Cerebellar nuclear complex (tissue), 1 donor: ENCODE data around the gene TMEM192.
"Not testable (repeated sequence)": the region's sequence is repeated elsewhere in the genome, so short reads cannot be mapped to it uniquely, and the experiment has no call there.

Experiments used
- DNase-seq, 2 experiments: peaks; one replicate each; lab custom pipeline; 2025; lab: John Stamatoyannopoulos, UW

The TMEM192 gene

GRCh38 chr4:165092187-165092586 is 20.5 kb downstream of the TMEM192 start:
- not testable (repeated sequence) for DNase-seq

- DNase-seq: no peak
Measured at GRCh38 chr4:165088366-165088765, 24.3 kb downstream of the TMEM192 start.

DNA sequence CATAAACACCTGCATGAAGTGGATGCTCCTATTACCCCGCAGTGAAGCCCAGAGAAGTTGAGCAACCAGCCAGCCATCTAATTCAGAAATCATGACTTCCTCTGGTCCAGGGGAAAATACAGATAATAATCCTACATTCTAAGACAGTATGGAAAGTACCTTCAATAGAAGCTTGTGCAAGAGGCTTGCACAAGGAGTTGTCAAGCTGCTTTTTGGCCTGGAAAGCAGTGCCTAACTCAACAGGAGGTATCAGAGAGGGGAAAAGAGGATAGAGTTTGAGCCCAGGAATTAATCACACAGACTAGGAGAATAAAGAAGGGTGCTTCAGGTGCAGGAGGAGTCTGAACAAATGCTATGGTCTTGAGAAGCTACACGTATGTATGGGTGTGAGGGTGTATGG is 26.7 kb downstream of the TMEM192 start:
- DNase-seq: no peak

DNA sequence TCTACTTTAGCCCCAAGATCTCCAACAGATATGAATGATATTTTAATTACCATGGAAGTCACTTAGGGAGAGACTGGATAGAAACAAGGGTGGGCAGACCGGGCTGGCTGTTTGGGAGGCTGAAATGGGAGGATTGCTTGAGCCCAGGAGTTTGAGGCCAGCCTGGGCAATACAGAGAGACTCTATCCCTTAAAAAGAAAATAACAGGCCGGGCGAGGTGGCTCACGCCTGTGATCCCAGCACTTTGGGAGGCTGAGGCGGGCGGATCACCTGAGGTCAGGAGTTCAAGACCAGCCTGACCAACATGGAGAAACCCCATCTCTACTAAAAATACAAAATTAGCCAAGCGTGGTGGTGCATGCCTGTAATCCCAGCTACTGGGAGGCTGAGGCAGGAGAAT is 27.9 kb downstream of the TMEM192 start:
- not testable (repeated sequence) for DNase-seq

DNA sequence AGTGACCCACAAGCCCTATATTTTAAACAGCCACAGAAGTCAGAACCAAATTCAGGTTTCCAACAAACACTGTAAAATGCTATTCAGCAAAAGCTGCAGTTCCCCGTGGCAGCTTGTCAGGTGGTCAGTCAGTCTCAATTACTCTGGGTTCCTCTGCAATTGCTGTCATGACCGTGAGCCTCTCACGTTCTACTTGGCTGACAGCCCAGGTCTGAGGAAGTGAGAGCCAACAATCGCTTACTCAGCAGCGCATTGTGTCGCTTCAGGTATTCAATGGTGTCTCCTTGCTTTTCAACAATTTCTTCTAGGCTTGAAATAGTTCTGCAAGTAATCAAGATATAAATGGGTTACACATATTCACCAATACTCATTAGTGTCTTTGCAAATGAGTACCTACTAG is 33.2 kb downstream of the TMEM192 start:
- DNase-seq: peak in 1 of 2 experiments; percentile 13

- DNase-seq: no peak
Measured at GRCh38 chr4:165077034-165077578, 35.6 kb downstream of the TMEM192 start.

- not testable (repeated sequence) for DNase-seq
Measured at GRCh38 chr4:165073346-165073745, 39.3 kb downstream of the TMEM192 start.

GRCh38 chr4:165070560-165070959 is 42.1 kb downstream of the TMEM192 start:
- DNase-seq: no peak

DNA sequence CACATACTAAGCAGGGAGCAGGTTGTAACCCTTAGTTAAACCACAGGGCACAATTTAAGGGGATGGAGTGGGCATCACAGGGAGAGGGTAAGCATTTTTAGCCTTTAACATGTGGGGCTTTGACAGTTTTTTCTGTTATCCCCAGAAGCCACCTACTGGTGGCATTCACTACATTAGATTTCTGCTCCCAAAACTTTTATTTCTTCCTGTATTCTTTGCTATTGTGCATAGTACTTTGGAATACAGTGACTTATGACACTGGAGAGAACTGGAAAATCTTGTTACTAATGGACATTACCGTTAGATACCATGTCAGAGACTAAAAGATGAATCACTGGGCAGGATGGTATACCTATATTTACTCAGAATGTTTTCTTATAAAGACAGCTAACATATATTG is 51.7 kb downstream of the TMEM192 start:
- no peak for DNase-seq

GRCh38 chr4:165059386-165059785 is 53.3 kb downstream of the TMEM192 start:
- DNase-seq: no peak

DNA sequence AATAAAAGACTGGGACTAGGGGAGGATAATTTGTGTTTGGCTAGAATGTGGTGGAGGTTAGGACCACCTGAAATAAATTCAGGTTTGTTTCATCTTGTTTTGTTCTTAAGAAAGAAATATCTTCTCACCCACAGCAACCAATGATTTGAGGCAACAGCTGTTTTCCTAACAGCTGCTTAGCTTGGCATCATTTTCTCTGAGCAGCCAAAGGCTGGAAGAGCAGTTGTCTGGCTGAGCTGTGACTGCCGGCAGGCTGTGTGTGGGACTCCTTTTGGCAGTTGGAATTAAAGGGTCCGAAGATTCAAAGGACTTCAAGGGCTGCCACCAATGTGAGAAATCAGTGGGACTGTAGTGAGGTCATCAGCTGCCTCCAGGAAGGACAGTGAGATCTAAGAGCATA is 54.0 kb downstream of the TMEM192 start:
- DNase-seq: no peak

DNA sequence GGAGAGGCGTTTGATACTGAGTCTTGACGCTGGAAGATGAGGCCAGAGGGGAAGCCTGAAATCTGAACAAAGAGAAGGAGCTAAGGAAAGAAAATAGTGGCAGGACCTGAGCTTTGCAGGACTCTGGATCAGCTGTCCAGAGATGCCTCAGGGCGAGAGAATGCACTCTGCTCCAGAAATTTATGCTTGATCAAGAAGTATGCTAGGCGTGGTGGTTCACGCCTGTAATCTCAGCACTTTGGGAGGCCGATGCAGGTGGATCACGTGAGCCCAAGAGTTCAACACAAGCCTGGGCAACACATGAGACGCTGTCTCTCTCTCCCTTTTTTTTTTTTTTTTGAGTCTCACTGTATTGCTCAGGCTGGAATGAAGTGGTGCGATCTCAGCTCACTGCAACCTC is 57.1 kb downstream of the TMEM192 start:
- DNase-seq: no peak

DNA sequence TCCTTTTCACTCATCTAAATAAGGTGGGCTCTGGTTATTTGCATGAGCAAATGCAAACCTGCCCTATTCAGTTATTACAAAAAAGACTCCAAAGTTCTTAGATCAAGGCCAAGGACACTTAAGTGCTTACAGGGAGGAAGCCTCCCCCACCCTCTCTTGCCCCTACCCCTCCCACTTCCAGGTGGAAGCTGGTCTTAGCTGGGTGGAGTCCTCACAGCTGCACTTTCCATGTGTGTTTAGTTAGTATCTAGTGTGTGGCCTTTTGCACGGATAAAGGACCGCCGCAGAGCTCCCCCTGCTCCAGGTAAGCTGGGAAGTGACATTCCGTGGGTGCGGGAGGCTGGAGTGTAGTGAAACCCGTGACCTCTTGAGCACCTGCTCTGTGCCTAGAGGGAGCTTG is 59.0 kb downstream of the TMEM192 start, which contains the start of gene TRIM75:
Gene TRIM75, plus strand, starts transcription at position 222 of the 400 bp plus-strand sequence. CDS start 5,282 bp downstream, outside the sequence.
- DNase-seq: no peak

DNA sequence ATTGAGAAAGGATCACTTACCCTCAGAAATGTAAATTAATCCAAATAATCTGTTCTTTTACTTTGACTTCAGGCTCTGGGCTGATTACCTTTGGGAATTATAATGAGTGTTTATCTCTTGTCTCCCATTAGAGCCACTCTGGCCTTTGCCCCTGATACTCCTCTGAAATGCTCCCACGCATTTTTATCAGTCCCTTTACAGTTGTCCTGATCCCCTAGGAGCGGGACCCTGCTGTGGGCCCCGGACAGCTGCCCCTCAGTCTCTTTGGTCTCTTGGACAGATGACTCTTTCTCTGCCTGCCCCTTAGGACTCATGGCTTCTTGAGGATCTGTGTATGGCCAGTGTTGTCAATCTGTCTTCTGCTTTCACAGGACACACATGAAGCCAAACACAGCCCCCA is 60.0 kb downstream of the TMEM192 start:
- DNase-seq: no peak

DNA sequence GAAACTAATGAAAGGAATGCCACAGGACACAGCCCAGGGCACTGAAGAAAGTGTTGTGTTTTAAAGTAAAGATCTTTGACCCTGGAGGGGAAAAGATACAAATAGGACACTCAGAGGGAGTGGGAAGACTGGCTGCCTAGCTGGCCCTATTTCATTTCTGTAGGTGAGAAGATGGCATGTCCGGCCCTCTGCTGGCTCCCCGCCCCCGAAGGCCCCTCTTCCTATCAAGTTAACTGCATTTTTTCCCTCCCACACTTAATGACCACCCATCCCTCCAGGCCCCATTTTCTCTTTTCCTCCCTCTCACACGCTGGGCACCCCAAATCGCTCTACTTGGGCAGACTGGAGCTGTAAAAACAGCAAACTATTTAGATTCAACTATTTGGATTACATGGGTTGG is 64.5 kb downstream of the TMEM192 start:
- DNase-seq: no peak

- DNase-seq: no peak
Measured at GRCh38 chr4:165031436-165032211, 81.0 kb downstream of the TMEM192 start, which contains the start of gene TRIM60. Gene TRIM60 (plus strand): TSS chr4:165031999. CDS start chr4:165040073, 8,074 bp downstream.

DNA sequence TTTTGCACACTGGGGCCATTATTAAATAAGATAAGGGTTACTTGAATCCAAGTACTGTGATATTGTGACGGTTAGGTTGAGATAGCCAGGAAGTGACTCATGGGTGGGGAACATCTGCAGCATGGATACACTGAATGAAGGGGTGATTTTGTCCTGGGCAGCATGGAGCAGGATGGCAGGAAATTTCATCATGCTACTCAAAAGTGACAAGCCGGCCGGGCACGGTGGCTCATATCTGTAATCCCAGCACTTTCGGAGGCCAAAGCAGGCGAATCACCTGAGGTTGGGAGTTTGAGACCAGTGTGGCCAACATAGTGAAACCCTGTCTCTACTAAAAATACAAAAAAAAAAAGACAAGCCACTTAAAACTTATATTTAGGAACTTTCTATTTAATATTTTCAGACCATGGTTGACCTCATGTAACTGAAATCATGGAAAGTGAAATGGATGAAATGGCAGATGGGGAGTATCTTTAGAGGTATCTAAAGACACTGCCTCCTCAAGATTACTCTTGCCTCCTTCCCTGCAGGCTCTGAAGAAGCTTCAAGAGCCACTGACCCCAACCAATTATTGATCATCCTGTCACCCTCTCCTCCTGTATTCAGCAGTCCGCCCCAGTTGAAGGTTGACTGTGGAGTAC is 84.8 kb downstream of the TMEM192 start:
- no peak for DNase-seq

DNA sequence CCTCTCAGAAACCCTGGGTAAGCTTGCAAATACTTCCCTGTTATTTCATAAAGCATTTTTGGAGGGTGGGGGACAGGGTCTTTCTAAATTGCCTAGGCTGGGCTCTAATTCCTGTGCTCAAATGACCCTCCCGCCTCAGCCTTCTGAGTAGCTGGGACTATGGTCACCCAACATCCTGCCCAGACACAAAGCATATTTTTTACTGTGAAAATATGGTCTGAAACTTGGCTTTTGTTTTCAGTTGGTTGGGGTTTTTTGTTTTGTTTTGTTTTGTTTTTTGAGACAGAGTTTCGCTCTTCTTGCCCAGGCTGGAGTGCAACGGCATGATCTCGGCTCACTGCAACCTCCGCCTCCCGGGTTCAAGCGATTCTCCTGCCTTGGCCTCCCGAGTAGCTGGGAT is 86.9 kb downstream of the TMEM192 start:
- not testable (repeated sequence) for DNase-seq
